ENCODE data around the gene GPR101. TPM values are rescaled to one million over a fixed set of nuclear protein-coding genes. Genes with fewer than 3 reads are reported as not detected.

Gene GPR101
- total and polyA plus RNA-seq, 10 of the 15 experiments (the other 5 are each of a cell fraction or from before 2014, with no cell fraction given), result not detected

DNA sequence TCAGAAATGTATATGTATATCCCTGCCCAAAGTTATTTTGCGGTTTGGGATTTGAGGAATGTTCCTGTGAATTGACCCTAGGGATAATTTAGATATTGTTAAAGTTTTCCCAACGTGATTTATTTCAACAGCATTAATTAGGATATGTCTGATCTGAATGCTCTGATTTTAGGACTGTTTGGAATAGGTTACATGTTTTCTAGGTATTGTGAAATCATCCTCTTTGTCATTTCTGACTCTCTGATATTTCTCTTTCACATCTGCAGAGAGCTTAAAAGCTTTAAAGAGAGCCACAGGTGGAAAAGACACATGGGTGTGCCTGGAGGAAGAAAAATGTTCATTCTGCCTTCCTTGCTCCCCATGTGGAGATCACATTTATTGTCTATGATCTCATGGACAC is 5.1 kb downstream of the GPR101 start:
- Histone ChIP-seq H2AFZ (ENCODE audit: control insufficient read depth, low read depth, low read length) (no peak overlapping the region), H3K4me2 (ENCODE audit: control insufficient read depth, insufficient read depth) (no peak overlapping the region), H3K79me2 (ENCODE audit: control insufficient read depth, insufficient read depth, low read length) (no peaks in the 10 kb centered on the region), H3K27me3 (replicated peaks in 1 of 2; ENCODE audit: control insufficient read depth in 2 of 2, insufficient read depth in 2 of 2, low read length in 1 of 2) (peaks cover 3 to 6% of the 10 kb centered on the region in 2 experiments; a peak in 3 of 4 replicates), H3K9ac (ENCODE audit: control insufficient read depth, insufficient read depth, low read length) (no peak overlapping the region), H3K36me3 (ENCODE audit: control insufficient read depth in 2 of 2, insufficient read depth in 2 of 2, low read length in 1 of 2) (no peaks in the 10 kb centered on the region), H4K20me1 (ENCODE audit: control insufficient read depth, insufficient read depth) (no peaks in the 10 kb centered on the region), H3K4me1 (ENCODE audit: control insufficient read depth, insufficient read depth, low read length) (no peaks in the 10 kb centered on the region), H3K4me3 (no peak overlapping the region), H3K27ac (ENCODE audit: control insufficient read depth, insufficient read depth) (no peak overlapping the region), H3K9me3 (replicated peaks; ENCODE audit: control insufficient read depth, insufficient read depth, low read length) (no peaks in the 10 kb centered on the region; the same call in 2 of the 3 replicates)
- BruUV-seq (replicated peaks), result no TSS peak
- in situ Hi-C loops (cut with MboI), result no loop called here
- intact Hi-C loops (cut with micrococcal nuclease; ENCODE audit: unreplicated experiment), result no loop called here
- POLR2A ChIA-PET, result no interaction called here
- TF ChIP-seq SUZ12 (IDR thresholded peaks at IDR 0.05; ENCODE audit: unreplicated experiment) (no peak), ASH2L (IDR thresholded peaks at IDR 0.05; ENCODE audit: borderline replicate concordance, low read depth) (no peak), SPI1 (IDR thresholded peaks at IDR 0.05; ENCODE audit: borderline replicate concordance, insufficient read depth, low read depth, low read length) (no peak), STAT1 (conservative IDR thresholded peaks at IDR 0.05) (no peak)
- TF ChIP-seq, protein P1, sequence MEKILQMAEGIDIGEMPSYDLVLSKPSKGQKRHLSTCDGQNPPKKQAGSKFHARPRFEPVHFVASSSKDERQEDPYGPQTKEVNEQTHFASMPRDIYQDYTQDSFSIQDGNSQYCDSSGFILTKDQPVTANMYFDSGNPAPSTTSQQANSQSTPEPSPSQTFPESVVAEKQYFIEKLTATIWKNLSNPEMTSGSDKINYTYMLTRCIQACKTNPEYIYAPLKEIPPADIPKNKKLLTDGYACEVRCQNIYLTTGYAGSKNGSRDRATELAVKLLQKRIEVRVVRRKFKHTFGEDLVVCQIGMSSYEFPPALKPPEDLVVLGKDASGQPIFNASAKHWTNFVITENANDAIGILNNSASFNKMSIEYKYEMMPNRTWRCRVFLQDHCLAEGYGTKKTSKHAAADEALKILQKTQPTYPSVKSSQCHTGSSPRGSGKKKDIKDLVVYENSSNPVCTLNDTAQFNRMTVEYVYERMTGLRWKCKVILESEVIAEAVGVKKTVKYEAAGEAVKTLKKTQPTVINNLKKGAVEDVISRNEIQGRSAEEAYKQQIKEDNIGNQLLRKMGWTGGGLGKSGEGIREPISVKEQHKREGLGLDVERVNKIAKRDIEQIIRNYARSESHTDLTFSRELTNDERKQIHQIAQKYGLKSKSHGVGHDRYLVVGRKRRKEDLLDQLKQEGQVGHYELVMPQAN (conservative IDR thresholded peaks at IDR 0.05), result no peak
- whole genome bisulfite sequencing (ENCODE audit: insufficient coverage, insufficient replicate concordance, low lambda C conversion rate, missing lambda C conversion rate), result 0% methylated on average over 2 of the region's 2 CpGs
- CTCF ChIA-PET, result no interaction called here
- RAD21 ChIA-PET (ENCODE audit: unreplicated experiment), result no interaction called here
- FAIRE-seq (no peak), DNase-seq (ENCODE audit: low read depth, low spot score) (no peak), ATAC-seq (no peak)
- SMC1A ChIA-PET (ENCODE audit: uncharacterized antibody, unreplicated experiment), result no interaction called here

DNA sequence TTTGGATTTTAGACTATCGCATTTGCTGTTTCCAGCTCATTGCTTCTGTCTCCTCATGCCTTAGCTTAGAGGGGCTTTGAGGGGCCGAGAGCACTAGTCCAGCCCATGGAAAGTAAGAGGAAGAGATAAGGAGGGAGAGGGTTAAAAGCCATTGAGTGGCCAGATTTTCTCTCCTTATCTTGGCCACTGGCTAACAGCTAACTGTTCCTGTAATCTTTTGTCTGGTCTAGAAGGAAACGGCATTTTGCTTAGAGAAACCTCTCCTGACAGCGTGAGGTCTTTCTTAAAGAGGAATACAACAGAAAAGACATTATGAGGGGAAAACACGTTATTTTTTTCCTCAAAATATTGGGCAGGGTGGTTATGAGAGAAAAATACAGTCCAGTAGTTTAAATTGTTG is 7.9 kb downstream of the GPR101 start:
- Histone ChIP-seq H2AFZ (ENCODE audit: control insufficient read depth, low read depth, low read length) (no peak overlapping the region), H3K27me3 (replicated peaks in 1 of 2; ENCODE audit: control insufficient read depth in 2 of 2, insufficient read depth in 2 of 2, low read length in 1 of 2) (peaks cover 0 to 6% of the 10 kb centered on the region in 2 experiments; a peak in 3 of 4 replicates), H3K4me1 (ENCODE audit: control insufficient read depth, insufficient read depth, low read length) (no peaks in the 10 kb centered on the region), H3K4me2 (ENCODE audit: control insufficient read depth, insufficient read depth) (no peak overlapping the region), H3K27ac (ENCODE audit: control insufficient read depth, insufficient read depth) (no peak overlapping the region), H3K9ac (ENCODE audit: control insufficient read depth, insufficient read depth, low read length) (no peak overlapping the region), H4K20me1 (ENCODE audit: control insufficient read depth, insufficient read depth) (no peaks in the 10 kb centered on the region), H3K9me3 (replicated peaks; ENCODE audit: control insufficient read depth, insufficient read depth, low read length) (no peaks in the 10 kb centered on the region; the same call in 2 of the 3 replicates), H3K79me2 (ENCODE audit: control insufficient read depth, insufficient read depth, low read length) (no peaks in the 10 kb centered on the region), H3K36me3 (ENCODE audit: control insufficient read depth in 2 of 2, insufficient read depth in 2 of 2, low read length in 1 of 2) (no peaks in the 10 kb centered on the region), H3K4me3 (no peak overlapping the region)
- SMC1A ChIA-PET (ENCODE audit: uncharacterized antibody, unreplicated experiment), result interaction anchor here (1.4 kb wide), 1 partner anchor 13 kb away, joined by 5 read pairs; no protein-coding TSS in a partner anchor
- intact Hi-C loops (cut with micrococcal nuclease; ENCODE audit: unreplicated experiment), result no loop called here
- WGBS (ENCODE audit: insufficient coverage, insufficient replicate concordance, low lambda C conversion rate, missing lambda C conversion rate), result 26% methylated on average over 5 of the region's 5 CpGs
- CTCF ChIA-PET, result interaction anchor here (0.9 kb wide), 1 partner anchor 20 kb away, joined by 4 read pairs; no protein-coding TSS in a partner anchor
- POLR2A ChIA-PET, result no interaction called here
- RAD21 ChIA-PET (ENCODE audit: unreplicated experiment), result no interaction called here
- no TSS peak for BruUV-seq (replicated peaks)
- in situ Hi-C loops (cut with MboI), result no loop called here
- ATAC-seq, result no peak
- DNase-seq (ENCODE audit: low read depth, low spot score), result no peak
- FAIRE-seq, result no peak
- TF ChIP-seq, protein P2, sequence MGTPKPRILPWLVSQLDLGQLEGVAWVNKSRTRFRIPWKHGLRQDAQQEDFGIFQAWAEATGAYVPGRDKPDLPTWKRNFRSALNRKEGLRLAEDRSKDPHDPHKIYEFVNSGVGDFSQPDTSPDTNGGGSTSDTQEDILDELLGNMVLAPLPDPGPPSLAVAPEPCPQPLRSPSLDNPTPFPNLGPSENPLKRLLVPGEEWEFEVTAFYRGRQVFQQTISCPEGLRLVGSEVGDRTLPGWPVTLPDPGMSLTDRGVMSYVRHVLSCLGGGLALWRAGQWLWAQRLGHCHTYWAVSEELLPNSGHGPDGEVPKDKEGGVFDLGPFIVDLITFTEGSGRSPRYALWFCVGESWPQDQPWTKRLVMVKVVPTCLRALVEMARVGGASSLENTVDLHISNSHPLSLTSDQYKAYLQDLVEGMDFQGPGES (IDR thresholded peaks at IDR 0.05), result no peak
- TF ChIP-seq, protein P3, sequence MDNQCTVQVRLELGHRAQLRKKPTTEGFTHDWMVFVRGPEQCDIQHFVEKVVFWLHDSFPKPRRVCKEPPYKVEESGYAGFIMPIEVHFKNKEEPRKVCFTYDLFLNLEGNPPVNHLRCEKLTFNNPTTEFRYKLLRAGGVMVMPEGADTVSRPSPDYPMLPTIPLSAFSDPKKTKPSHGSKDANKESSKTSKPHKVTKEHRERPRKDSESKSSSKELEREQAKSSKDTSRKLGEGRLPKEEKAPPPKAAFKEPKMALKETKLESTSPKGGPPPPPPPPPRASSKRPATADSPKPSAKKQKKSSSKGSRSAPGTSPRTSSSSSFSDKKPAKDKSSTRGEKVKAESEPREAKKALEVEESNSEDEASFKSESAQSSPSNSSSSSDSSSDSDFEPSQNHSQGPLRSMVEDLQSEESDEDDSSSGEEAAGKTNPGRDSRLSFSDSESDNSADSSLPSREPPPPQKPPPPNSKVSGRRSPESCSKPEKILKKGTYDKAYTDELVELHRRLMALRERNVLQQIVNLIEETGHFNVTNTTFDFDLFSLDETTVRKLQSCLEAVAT (IDR thresholded peaks at IDR 0.05), result no peak
- TF ChIP-seq MYC (IDR thresholded peaks at IDR 0.05; ENCODE audit: insufficient read depth, insufficient read length, insufficient replicate concordance, low read length, severe bottlenecking) (no peak), RBBP5 (conservative IDR thresholded peaks at IDR 0.05) (no peak)
- TF ChIP-seq, protein P4, sequence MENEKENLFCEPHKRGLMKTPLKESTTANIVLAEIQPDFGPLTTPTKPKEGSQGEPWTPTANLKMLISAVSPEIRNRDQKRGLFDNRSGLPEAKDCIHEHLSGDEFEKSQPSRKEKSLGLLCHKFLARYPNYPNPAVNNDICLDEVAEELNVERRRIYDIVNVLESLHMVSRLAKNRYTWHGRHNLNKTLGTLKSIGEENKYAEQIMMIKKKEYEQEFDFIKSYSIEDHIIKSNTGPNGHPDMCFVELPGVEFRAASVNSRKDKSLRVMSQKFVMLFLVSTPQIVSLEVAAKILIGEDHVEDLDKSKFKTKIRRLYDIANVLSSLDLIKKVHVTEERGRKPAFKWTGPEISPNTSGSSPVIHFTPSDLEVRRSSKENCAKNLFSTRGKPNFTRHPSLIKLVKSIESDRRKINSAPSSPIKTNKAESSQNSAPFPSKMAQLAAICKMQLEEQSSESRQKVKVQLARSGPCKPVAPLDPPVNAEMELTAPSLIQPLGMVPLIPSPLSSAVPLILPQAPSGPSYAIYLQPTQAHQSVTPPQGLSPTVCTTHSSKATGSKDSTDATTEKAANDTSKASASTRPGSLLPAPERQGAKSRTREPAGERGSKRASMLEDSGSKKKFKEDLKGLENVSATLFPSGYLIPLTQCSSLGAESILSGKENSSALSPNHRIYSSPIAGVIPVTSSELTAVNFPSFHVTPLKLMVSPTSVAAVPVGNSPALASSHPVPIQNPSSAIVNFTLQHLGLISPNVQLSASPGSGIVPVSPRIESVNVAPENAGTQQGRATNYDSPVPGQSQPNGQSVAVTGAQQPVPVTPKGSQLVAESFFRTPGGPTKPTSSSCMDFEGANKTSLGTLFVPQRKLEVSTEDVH (IDR thresholded peaks at IDR 0.05; ENCODE audit: low read depth, partially characterized antibody), result no peak

Measured in GM12878 (cell line).